Body of pancreas (tissue), 4 donors: Measurements from ENCODE around the gene SPRN.
"Not testable (repeated sequence)": the region's sequence is repeated elsewhere in the genome, so short reads cannot be mapped to it uniquely, and the experiment has no call there.

Source experiments
- CTCF ChIP-seq, 7 experiments: fragments of 450-650 bp in 4 of 7; fragments of 200-600 bp in 3 of 7; sonication (generic) in 3 of 7; IDR thresholded peaks; one replicate each; pipeline ENCODE4 v1.5.1; 2016 to 2019; ENCODE audit warnings: antibody characterized with exemption in 7 of 7
- POLR2A ChIP-seq, 3 donors: fragments of 450-650 bp; IDR thresholded peaks; one replicate each; pipeline ENCODE4 v1.6.1; 2016; ENCODE audit warnings: antibody characterized with exemption in 3 of 3, mild to moderate bottlenecking in 2 of 3

GRCh38 chr10:133431888-133432613 is 7.6 kb upstream of the SPRN start:
- not testable (repeated sequence) for TF ChIP-seq CTCF, POLR2A (IDR thresholded peaks at IDR 0.05)
